ENCODE data around the gene CETP.

CETP gene

GRCh38 chr16:56935201-56935600 lies 26.5 kb upstream of the CETP start:
- no peak for TF ChIP-seq CTCF (conservative IDR thresholded peaks at IDR 0.05; ENCODE audit: control insufficient read depth, insufficient read depth, low read depth, low read length)
- DNase-seq (ENCODE audit: low read depth) = no peak
- H3K4me3 ChIP-seq (ENCODE audit: control insufficient read depth, low read depth, low read length) = peak overlapping the region; percentile 97

GRCh38 chr16:56936491-56936890 lies 25.3 kb upstream of the CETP start:
- no peak overlapping the region for H3K4me3 ChIP-seq (ENCODE audit: control insufficient read depth, low read depth, low read length)
- no peak for DNase-seq (ENCODE audit: low read depth)
- no peak for TF ChIP-seq CTCF (conservative IDR thresholded peaks at IDR 0.05; ENCODE audit: control insufficient read depth, insufficient read depth, low read depth, low read length)

- no peak overlapping the region for H3K4me3 ChIP-seq (ENCODE audit: control insufficient read depth, low read depth, low read length)
- no peak for TF ChIP-seq CTCF (conservative IDR thresholded peaks at IDR 0.05; ENCODE audit: control insufficient read depth, insufficient read depth, low read depth, low read length)
- DNase-seq (ENCODE audit: low read depth) = no peak
Observed at GRCh38 chr16:56936950-56937349, 24.8 kb upstream of the CETP start.

GRCh38 chr16:56938664-56939513 lies 22.9 kb upstream of the CETP start:
- no peak for TF ChIP-seq CTCF (conservative IDR thresholded peaks at IDR 0.05; ENCODE audit: control insufficient read depth, insufficient read depth, low read depth, low read length)
- DNase-seq (ENCODE audit: low read depth) = peak; percentile 42
- H3K4me3 ChIP-seq (ENCODE audit: control insufficient read depth, low read depth, low read length) = no peak overlapping the region

- no peak for TF ChIP-seq CTCF (conservative IDR thresholded peaks at IDR 0.05; ENCODE audit: control insufficient read depth, insufficient read depth, low read depth, low read length)
- no peak for DNase-seq (ENCODE audit: low read depth)
- no peak overlapping the region for H3K4me3 ChIP-seq (ENCODE audit: control insufficient read depth, low read depth, low read length)
Observed at GRCh38 chr16:56939801-56940200, 21.9 kb upstream of the CETP start.

- H3K4me3 ChIP-seq (ENCODE audit: control insufficient read depth, low read depth, low read length) = no peak overlapping the region
- TF ChIP-seq CTCF (conservative IDR thresholded peaks at IDR 0.05; ENCODE audit: control insufficient read depth, insufficient read depth, low read depth, low read length) = no peak
- no peak for DNase-seq (ENCODE audit: low read depth)
Observed at GRCh38 chr16:56941092-56941491, 20.7 kb upstream of the CETP start.

All from fibroblast of mammary gland (primary cell).